Panc1 (cell line): Measurements from ENCODE around the gene NDOR1. TPM values are rescaled to one million over a fixed set of nuclear protein-coding genes. Genes with fewer than 3 reads are reported as not detected.
A peak's percentile ranks its signal among the peaks of the same experiment; 100 is the strongest.

ENCODE experiments used
- ATAC-seq: fragments of 200-7000 bp; cut with Tn5 transposase; 2 replicates; pipeline ENCODE4 v1.9.1; 2020; ENCODE audit warnings: mild to moderate bottlenecking, moderate library complexity
- BruUV-seq: library from RNA; stranded (reverse); fragments of 400-500 nt; replicated peaks from 2 replicates; lab custom pipeline; 2021; lab: Mats Ljungman, UMichigan
- CTCF ChIA-PET: fragments of 300-600 bp; sonication (Branson Sonifier 250); formaldehyde crosslinking; loops from one replicate; lab custom pipeline; 2022; ENCODE audit warnings: antibody characterized with exemption; lab: Charles Lee
- POLR2A ChIA-PET: fragments of 300-600 bp; sonication (Branson Sonifier 250); formaldehyde crosslinking; loops from one replicate; lab custom pipeline; 2022; ENCODE audit warnings: antibody characterized with exemption; lab: Charles Lee
- DNase-seq: peaks from one replicate; pipeline ENCODE4 v3.0.0-alpha.2; 2010; ENCODE audit warnings: low read depth, low spot score
- H3K27ac ChIP-seq: 2 replicates; pipeline ENCODE4 v1.5.1; 2011; ENCODE audit warnings: mild to moderate bottlenecking, low read length, inconsistent platforms
- H3K27me3 ChIP-seq: fragments of 200-500 bp; sonication (Bioruptor generic); 2 replicates; pipeline ENCODE4 v1.6.0; 2014; ENCODE audit warnings: low read length, inconsistent platforms; ENCODE audit not compliant: control insufficient read depth, insufficient read depth
- H3K36me3 ChIP-seq: fragments of 200-500 bp; sonication (Bioruptor generic); 2 replicates; pipeline ENCODE4 v1.5.1; 2014; ENCODE audit warnings: inconsistent platforms, mild to moderate bottlenecking, low read length, moderate library complexity; ENCODE audit not compliant: control insufficient read depth, insufficient read depth
- H3K4me1 ChIP-seq: 2 replicates; pipeline ENCODE4 v1.5.1; 2011; ENCODE audit warnings: inconsistent platforms, mild to moderate bottlenecking, low read length, moderate library complexity; ENCODE audit not compliant: control insufficient read depth, insufficient read depth
- H3K4me3 ChIP-seq, 2 experiments: 2 replicates each; pipeline ENCODE4 v1.5.1; 2011 to 2012; ENCODE audit warnings: low read depth in 2 of 2, low read length in 2 of 2, mild to moderate bottlenecking in 2 of 2, inconsistent platforms in 1 of 2, moderate library complexity in 1 of 2
- H3K9me3 ChIP-seq: fragments of 200-500 bp; sonication (Bioruptor generic); 2 replicates; pipeline ENCODE4 v1.5.1; 2014; ENCODE audit warnings: low read depth, mild to moderate bottlenecking, inconsistent platforms, low read length, moderate library complexity; ENCODE audit not compliant: control insufficient read depth, insufficient read depth
- POLR2AphosphoS5 ChIP-seq: IDR thresholded peaks from 2 replicates; pipeline ENCODE4 v1.6.1; 2012; ENCODE audit warnings: mild to moderate bottlenecking, low read depth, low read length, moderate library complexity
- SIN3A ChIP-seq: IDR thresholded peaks from 2 replicates; pipeline ENCODE4 v1.6.1; 2012; ENCODE audit warnings: low read depth, mild to moderate bottlenecking, low read length, moderate library complexity, borderline replicate concordance; ENCODE audit not compliant: insufficient read depth
- in situ Hi-C: cut with HindIII; loops from 2 replicates; pipeline ENCODE4 v1.10.0; 2016; ENCODE audit warnings: low sequenced_read_pairs, low pct_unique_long_range_greater_than_20kb
- intact Hi-C: fragments of 100-400 bp; cut with micrococcal nuclease; formaldehyde crosslinking; loops from one replicate; pipeline ENCODE4 v1.10.0; 2022; ENCODE audit not compliant: unreplicated experiment
- total RNA-seq: library from RNA; stranded (reverse); gene quantifications from one replicate; pipeline ENCODE4 v1.2.1, GENCODE V29; 2021; ENCODE audit not compliant: unreplicated experiment
- TF ChIP-seq, protein P1 (sequence below): fragments of 450-650 bp; IDR thresholded peaks from 2 replicates; pipeline ENCODE4 v1.5.1; 2017; ENCODE audit warnings: mild to moderate bottlenecking
- TF ChIP-seq, protein P2 (sequence below), 2 experiments: IDR thresholded peaks; 2 replicates each; pipeline ENCODE4 v1.6.1; 2011 to 2012; ENCODE audit warnings: low read depth in 2 of 2, control low read depth in 1 of 2, low read length in 1 of 2, mild to moderate bottlenecking in 1 of 2, moderate library complexity in 1 of 2; ENCODE audit not compliant: insufficient read depth in 1 of 2

Gene NDOR1
- total RNA-seq, 1 experiment from 2014 or later = 15.6 TPM

DNA sequence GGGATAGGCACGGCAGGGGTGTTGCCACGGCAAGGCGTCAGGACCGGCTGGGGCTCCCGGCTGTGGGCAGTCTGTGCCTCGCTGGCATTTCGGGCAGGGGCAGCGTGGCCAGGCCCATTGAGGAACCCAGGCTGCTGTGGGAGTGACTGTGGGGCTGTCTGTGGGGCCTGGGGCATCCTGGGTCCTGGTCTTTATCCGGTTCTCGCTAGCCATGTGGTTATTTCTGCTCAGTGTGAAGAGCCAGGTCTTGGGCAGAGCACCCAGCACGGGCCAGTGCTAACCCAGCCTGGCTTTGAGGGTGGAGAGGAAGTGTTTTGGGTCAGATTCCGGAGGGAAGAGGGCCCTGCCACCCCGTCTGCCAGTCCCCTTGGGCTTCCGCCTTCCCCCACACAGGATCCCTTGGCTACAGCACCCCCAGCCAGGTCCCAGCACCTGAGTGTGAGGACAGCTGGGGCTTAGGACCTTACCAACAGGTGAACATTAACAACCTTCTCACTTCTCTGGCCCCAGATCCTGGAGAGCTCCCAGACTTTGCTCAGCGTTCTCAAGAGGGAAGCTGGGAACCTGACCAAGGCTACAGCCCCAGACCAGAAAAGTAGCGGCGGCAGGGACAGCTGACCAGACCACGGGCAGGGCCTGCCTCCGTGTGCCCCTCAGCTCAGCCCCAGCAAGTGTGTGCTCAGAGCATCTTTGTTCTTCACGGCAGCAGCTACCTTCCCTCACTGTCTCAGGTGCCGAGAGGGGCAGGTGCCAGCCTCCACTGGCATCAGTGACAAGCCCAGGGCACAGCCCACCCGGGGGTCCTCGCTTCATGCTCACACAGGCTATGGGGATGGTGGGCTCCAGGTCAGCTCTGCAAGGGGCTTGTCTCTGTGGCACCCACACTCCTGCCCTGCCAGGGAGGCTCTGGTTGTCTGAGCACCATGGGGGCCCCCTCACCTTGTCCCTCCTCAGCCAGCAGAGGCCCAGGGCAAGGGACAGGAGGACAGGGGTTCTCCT is 15.9 kb upstream of the NDOR1 start:
- intact Hi-C loops = no loop called here
- POLR2A ChIA-PET = interaction anchor here (0.6 kb wide), 1 partner anchor 12 kb away, joined by 3 read pairs; no protein-coding TSS in a partner anchor
- no peak for TF ChIP-seq SIN3A
- TF ChIP-seq, protein P1, sequence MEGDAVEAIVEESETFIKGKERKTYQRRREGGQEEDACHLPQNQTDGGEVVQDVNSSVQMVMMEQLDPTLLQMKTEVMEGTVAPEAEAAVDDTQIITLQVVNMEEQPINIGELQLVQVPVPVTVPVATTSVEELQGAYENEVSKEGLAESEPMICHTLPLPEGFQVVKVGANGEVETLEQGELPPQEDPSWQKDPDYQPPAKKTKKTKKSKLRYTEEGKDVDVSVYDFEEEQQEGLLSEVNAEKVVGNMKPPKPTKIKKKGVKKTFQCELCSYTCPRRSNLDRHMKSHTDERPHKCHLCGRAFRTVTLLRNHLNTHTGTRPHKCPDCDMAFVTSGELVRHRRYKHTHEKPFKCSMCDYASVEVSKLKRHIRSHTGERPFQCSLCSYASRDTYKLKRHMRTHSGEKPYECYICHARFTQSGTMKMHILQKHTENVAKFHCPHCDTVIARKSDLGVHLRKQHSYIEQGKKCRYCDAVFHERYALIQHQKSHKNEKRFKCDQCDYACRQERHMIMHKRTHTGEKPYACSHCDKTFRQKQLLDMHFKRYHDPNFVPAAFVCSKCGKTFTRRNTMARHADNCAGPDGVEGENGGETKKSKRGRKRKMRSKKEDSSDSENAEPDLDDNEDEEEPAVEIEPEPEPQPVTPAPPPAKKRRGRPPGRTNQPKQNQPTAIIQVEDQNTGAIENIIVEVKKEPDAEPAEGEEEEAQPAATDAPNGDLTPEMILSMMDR = peak; percentile 28; the same call in 1 of the 2 replicates
- Histone ChIP-seq H3K36me3 (no peaks in the 10 kb centered on the region; the same call in 1 of the 2 replicates), H3K4me1 (peaks cover 31% of the 10 kb centered on the region), H3K9me3 (no peaks in the 10 kb centered on the region), H3K27me3 (no peaks in the 10 kb centered on the region), H3K4me3 (peak overlapping the region; percentile 88 to 89), H3K27ac (peak overlapping the region; percentile 74)
- no peak for DNase-seq
- BruUV-seq = no TSS peak
- in situ Hi-C loops = no loop called here
- no peak; the same call in 1 of the 2 replicates for ATAC-seq
- CTCF ChIA-PET = interaction anchor here (1.1 to 1.2 kb wide), 2 partner anchors 9 to 13 kb away, joined by 3 to 4 read pairs; no protein-coding TSS in a partner anchor

DNA sequence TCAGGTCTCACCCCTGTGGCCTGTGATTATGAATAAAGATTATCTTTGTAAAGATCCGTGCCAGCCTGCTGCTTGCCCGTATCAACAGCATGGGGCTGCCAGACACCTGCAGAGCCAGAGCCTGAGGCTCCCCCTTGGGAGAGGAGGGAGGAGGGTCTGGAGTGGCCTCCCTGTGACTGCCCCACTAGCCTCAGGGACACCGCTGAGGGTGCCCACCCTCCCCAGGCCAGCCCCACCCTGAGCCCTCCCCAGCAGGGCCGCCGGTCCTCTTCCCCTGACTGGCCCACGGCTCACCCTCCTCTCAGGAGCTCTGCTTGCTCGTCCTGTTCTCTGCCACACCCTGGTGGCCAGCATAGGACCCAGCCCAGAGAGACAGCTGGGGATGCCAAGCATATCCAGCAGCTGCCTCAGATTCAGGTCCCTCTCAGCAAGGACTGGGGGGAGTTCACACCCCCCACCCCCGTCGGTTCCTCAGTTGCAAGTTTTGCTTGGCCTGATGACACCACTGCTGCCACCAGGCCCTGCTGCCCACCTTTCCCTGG is 15.1 kb upstream of the NDOR1 start:
- DNase-seq (no peak), ATAC-seq (peak; percentile 36; the same call in 1 of the 2 replicates)
- Histone ChIP-seq H3K36me3 (no peaks in the 10 kb centered on the region; the same call in 1 of the 2 replicates), H3K27me3 (no peaks in the 10 kb centered on the region), H3K9me3 (no peaks in the 10 kb centered on the region), H3K4me1 (peaks cover 37% of the 10 kb centered on the region), H3K4me3 (no peak overlapping the region), H3K27ac (no peak overlapping the region)
- in situ Hi-C loops = no loop called here
- TF ChIP-seq, protein P1 = peak; percentile 52; the same call in 1 of the 2 replicates
- TF ChIP-seq, protein P2, sequence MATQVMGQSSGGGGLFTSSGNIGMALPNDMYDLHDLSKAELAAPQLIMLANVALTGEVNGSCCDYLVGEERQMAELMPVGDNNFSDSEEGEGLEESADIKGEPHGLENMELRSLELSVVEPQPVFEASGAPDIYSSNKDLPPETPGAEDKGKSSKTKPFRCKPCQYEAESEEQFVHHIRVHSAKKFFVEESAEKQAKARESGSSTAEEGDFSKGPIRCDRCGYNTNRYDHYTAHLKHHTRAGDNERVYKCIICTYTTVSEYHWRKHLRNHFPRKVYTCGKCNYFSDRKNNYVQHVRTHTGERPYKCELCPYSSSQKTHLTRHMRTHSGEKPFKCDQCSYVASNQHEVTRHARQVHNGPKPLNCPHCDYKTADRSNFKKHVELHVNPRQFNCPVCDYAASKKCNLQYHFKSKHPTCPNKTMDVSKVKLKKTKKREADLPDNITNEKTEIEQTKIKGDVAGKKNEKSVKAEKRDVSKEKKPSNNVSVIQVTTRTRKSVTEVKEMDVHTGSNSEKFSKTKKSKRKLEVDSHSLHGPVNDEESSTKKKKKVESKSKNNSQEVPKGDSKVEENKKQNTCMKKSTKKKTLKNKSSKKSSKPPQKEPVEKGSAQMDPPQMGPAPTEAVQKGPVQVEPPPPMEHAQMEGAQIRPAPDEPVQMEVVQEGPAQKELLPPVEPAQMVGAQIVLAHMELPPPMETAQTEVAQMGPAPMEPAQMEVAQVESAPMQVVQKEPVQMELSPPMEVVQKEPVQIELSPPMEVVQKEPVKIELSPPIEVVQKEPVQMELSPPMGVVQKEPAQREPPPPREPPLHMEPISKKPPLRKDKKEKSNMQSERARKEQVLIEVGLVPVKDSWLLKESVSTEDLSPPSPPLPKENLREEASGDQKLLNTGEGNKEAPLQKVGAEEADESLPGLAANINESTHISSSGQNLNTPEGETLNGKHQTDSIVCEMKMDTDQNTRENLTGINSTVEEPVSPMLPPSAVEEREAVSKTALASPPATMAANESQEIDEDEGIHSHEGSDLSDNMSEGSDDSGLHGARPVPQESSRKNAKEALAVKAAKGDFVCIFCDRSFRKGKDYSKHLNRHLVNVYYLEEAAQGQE (IDR thresholded peaks at IDR 0.05; ENCODE audit: insufficient read depth in 1 of 2, low read depth in 2 of 2, low read length in 1 of 2) = no peak
- no peak for TF ChIP-seq POLR2AphosphoS5
- POLR2A ChIA-PET = interaction anchor here (0.5 to 0.7 kb wide), 2 partner anchors 11 to 16 kb away, joined by 3 to 4 read pairs; no protein-coding TSS in a partner anchor
- BruUV-seq = no TSS peak
- intact Hi-C loops = no loop called here
- CTCF ChIA-PET = interaction anchor here (0.5 to 0.7 kb wide), 3 partner anchors 22 to 67 kb away, joined by 5 to 10 read pairs (median 5); no protein-coding TSS in a partner anchor
